Occipital lobe (tissue), 3 donors: Measurements from ENCODE around the gene HPS5. TPM values are rescaled to one million over a fixed set of nuclear protein-coding genes. Genes with fewer than 3 reads are reported as not detected.

ENCODE experiments used
- DNase-seq: peaks from one replicate; lab custom pipeline; 2025; lab: John Stamatoyannopoulos, UW
- small RNA-seq: library from RNA; depleted of rRNA; stranded (forward); fragments of <200 nt; gene quantifications from one replicate; pipeline ENCODE3, GENCODE V24; 2014
- total RNA-seq: library from RNA; depleted of rRNA; stranded (reverse); fragments of >200 nt; gene quantifications from one replicate; pipeline ENCODE4 v1.2.3, GENCODE V29; 2014

Gene HPS5
- total RNA-seq, 1 donor from 2014 or later, result 126 TPM

GRCh38 chr11:18235394-18236334 is 86.3 kb downstream of the HPS5 start:
- DNase-seq, result no peak

GRCh38 chr11:18233912-18234311 is 88.0 kb downstream of the HPS5 start:
- DNase-seq, result no peak

- DNase-seq, result no peak
Measured at GRCh38 chr11:18230859-18231258, 91.1 kb downstream of the HPS5 start.

- no peak for DNase-seq
Measured at GRCh38 chr11:18229501-18229900, 92.4 kb downstream of the HPS5 start.

Small RNA genes within 50 kb of the gene (small RNA-seq; reads per million reads assigned to genes)
- gene RNA5SP333 (not detected), gene RNA5SP334 (not detected)

Other genes starting within 250 kb of the HPS5 start
- gene SAAL1, start 216.1 kb downstream of the HPS5 start, total RNA-seq, result 31.4 TPM
- gene MRGPRX3, start 189.6 kb downstream of the HPS5 start, total RNA-seq, result not detected
- not detected for gene MRGPRX4, start 149.3 kb downstream of the HPS5 start, total RNA-seq
- gene SAA4, start 85.3 kb downstream of the HPS5 start, total RNA-seq, result not detected
- gene SAA2, start 73.5 kb downstream of the HPS5 start, total RNA-seq, result 0.31 TPM
- not detected for gene SAA1, start 55.9 kb downstream of the HPS5 start, total RNA-seq
- 84.2 TPM for gene GTF2H1, start 427 bp upstream of the HPS5 start, total RNA-seq
- gene LDHA, start 72.4 kb upstream of the HPS5 start, total RNA-seq, result 119 TPM
- not detected for gene LDHC, start 90.2 kb upstream of the HPS5 start, total RNA-seq
- gene LDHAL6A, start 133.7 kb upstream of the HPS5 start, total RNA-seq, result 0.62 TPM
- 99.8 TPM for gene TSG101, start 204.8 kb upstream of the HPS5 start, total RNA-seq